Right lobe of liver (tissue), 6 donors: ENCODE results near the gene DTNB. TPM values are rescaled to one million over a fixed set of nuclear protein-coding genes. Genes with fewer than 3 reads are reported as not detected.

Source experiments
- ATAC-seq, 4 donors: fragments of 200-7000 bp; cut with Tn5 transposase; one replicate each; pipeline ENCODE4 v1.9.1; 2020; ENCODE audit warnings: mild to moderate bottlenecking in 4 of 4, moderate library complexity in 4 of 4
- DNase-seq, 3 donors: peaks; one replicate each; pipeline ENCODE4 v3.0.0-alpha.2; 2020
- H3K27ac ChIP-seq, 3 donors: fragments of 200-600 bp; one replicate each; pipeline ENCODE4 v1.8.0; 2022
- H3K27me3 ChIP-seq, 2 donors: fragments of 200-600 bp; one replicate each; pipeline ENCODE4 v1.8.0; 2022
- H3K36me3 ChIP-seq, 4 donors: fragments of 200-600 bp; sonication (generic) in 1 of 4; one replicate each; pipeline versions ENCODE4 v1.5.1 to v1.8.0; 2017 to 2022; ENCODE audit warnings: control low read depth in 1 of 4
- H3K4me1 ChIP-seq, 4 donors: fragments of 200-600 bp; sonication (generic) in 1 of 4; one replicate each; pipeline versions ENCODE4 v1.5.1 to v1.8.0; 2017 to 2022; ENCODE audit warnings: control low read depth in 1 of 4
- H3K4me3 ChIP-seq, 3 donors: fragments of 200-600 bp; one replicate each; pipeline ENCODE4 v1.8.0; 2022
- H3K9me3 ChIP-seq, 4 donors: fragments of 200-600 bp; sonication (generic) in 1 of 4; one replicate each; pipeline versions ENCODE4 v1.5.1 to v1.8.0; 2017 to 2022; ENCODE audit warnings: control low read depth in 1 of 4
- POLR2A ChIP-seq: fragments of 450-650 bp; IDR thresholded peaks from one replicate; pipeline ENCODE4 v1.6.1; 2017; ENCODE audit warnings: antibody characterized with exemption, mild to moderate bottlenecking
- WGBS: methylation state at CpG from one replicate; pipeline ENCODE4 v1.1.6; 2018; ENCODE audit warnings: low coverage, low lambda C conversion rate; ENCODE audit not compliant: insufficient coverage; ENCODE audit errors: missing lambda C conversion rate; 5-methylcytosine and 5-hydroxymethylcytosine counted together
- intact Hi-C, 2 donors: fragments of 100-400 bp; cut with DNase I; formaldehyde crosslinking; loops; one replicate each; pipeline versions ENCODE4 v1.11.2 to v1.14.1; 2022
- total RNA-seq, 6 experiments: library from RNA; depleted of rRNA in 2 of 6; stranded (reverse); fragments of >200 nt in 2 of 6; fragmentation: NEBNext Ultra II Directional in 3 of 6; extraction: Animal tissue kit (Norgen Biotek cat#: 25700) in 3 of 6; gene quantifications; one replicate each; pipeline versions ENCODE4 v1.1.0 to v1.2.4, GENCODE V29; 2016 to 2023
- TF ChIP-seq, protein P1 (sequence below), 4 donors: fragments of 200-600 bp in 3 of 4; fragments of 450-650 bp in 1 of 4; IDR thresholded peaks; one replicate each; pipeline versions ENCODE4 v1.5.1 to v1.8.0; 2016 to 2022; ENCODE audit warnings: antibody characterized with exemption in 4 of 4, mild to moderate bottlenecking in 2 of 4
- donor health status: DM: no; HTN: yes; CAD: no.
- donor health status: DM: no; HTN: no; CAD: no.
- donor health status: DM: no; HTN: no; CAD: no.
- donor health status: DM: no; HTN: yes; CAD: no.
- donor health status: DM: no; HTN: yes; CAD: no.

The DTNB gene
- total RNA-seq, 6 experiments from 2014 or later = 7.0 to 10.3 (median 8.8) TPM

DNA sequence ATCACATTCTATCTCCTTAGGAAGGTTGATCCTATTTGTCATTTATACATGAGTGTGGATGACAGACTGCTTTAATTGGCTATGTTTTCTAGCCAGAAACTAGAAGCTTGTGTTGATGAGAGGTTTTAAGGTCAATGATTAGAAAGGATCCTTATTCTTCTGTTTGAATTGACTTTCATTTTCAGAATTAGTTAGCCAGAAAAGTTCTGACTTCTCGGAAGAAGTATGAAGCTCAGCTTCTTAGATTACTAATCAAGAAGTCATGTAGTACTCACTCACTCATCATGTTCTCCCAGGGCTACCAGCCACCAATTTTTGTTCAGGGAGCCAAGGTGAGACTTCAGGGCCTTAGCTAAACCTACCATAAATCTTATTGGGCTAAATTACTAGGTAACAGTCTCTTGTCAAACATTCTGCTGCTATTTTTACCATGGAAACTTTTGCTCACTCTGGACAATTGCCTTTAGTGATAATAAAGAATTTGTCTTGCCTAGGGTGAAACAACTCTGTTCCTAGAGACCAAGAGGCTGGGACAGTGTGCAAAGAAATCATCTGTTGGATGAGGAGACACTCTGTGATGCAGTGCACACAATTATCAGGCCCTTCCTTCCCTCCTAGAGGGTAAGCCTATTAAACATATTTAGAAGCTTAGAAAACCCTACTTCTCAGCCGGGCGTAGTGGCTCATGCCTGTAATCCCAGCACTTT is 220.0 kb downstream of the DTNB start:
- intact Hi-C loops = no loop called here
- WGBS = 71% methylated on average over 1 of the region's 3 CpGs
- peak in 1 of 4 donors; percentile 5 for ATAC-seq
- H3K9me3 ChIP-seq = no peaks in the 10 kb centered on the region
- DNase-seq = no peak
- H3K36me3 ChIP-seq = no peaks in the 10 kb centered on the region
- H3K27ac ChIP-seq = peak overlapping the region in 1 of 3 donors; percentile 14
- no peak overlapping the region for H3K4me3 ChIP-seq
- no peaks in the 10 kb centered on the region for H3K27me3 ChIP-seq
- peaks cover 0 to 25% (median 0%) of the 10 kb centered on the region in 4 donors for H3K4me1 ChIP-seq
- TF ChIP-seq, protein P1, sequence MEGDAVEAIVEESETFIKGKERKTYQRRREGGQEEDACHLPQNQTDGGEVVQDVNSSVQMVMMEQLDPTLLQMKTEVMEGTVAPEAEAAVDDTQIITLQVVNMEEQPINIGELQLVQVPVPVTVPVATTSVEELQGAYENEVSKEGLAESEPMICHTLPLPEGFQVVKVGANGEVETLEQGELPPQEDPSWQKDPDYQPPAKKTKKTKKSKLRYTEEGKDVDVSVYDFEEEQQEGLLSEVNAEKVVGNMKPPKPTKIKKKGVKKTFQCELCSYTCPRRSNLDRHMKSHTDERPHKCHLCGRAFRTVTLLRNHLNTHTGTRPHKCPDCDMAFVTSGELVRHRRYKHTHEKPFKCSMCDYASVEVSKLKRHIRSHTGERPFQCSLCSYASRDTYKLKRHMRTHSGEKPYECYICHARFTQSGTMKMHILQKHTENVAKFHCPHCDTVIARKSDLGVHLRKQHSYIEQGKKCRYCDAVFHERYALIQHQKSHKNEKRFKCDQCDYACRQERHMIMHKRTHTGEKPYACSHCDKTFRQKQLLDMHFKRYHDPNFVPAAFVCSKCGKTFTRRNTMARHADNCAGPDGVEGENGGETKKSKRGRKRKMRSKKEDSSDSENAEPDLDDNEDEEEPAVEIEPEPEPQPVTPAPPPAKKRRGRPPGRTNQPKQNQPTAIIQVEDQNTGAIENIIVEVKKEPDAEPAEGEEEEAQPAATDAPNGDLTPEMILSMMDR (IDR thresholded peaks at IDR 0.05) = no peak
- no peak for TF ChIP-seq POLR2A

DNA sequence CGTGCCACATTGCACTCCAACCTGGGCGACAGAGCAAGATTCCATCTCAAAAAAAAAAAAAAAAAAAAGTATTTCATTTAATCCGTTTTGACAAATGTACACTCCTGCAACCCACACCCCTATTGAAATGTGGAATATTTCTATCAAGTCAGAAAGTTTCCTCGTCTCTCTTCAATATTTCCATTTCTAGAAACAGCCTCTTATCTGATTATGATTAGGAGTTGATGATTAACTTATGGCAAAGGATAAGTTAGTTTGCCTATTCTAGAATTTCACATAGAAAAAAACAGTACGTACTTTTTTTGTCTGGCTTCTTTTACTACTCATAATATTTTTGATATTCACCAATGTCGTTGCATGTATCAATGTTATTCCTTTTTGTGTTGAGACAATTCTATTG is 224.6 kb downstream of the DTNB start:
- H3K4me1 ChIP-seq = peaks cover 0 to 19% (median 0%) of the 10 kb centered on the region in 4 donors
- no peaks in the 10 kb centered on the region for H3K36me3 ChIP-seq
- 35% methylated on average over 4 of the region's 6 CpGs for WGBS
- H3K27me3 ChIP-seq = no peaks in the 10 kb centered on the region
- H3K27ac ChIP-seq = peak overlapping the region in 2 of 3 donors; percentile 25 to 73
- no peak overlapping the region for H3K4me3 ChIP-seq
- ATAC-seq (peak; percentile 62 to 79 (median 74)), DNase-seq (no peak)
- TF ChIP-seq POLR2A = no peak
- TF ChIP-seq, protein P1 (IDR thresholded peaks at IDR 0.05) = no peak
- intact Hi-C loops = no loop called here
- no peaks in the 10 kb centered on the region for H3K9me3 ChIP-seq

DNA sequence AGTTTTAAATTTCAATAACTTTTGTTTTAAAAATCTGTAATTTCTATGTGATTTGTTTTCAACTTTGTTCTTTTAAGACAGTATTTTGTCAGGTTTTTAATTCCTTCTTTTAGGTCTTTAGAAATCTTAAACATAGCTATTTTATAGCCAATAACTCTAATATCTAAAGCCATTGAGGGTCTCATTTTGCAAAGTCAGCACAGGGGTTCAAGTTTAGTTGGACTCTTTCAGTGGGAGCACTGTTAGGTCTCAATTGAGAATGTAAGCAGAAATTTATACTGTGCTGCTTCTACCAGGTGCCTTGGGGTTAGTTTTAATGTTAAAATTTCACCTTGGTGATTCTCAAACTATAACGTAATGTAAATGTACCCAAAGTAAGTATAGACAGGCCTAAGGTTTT is 226.4 kb downstream of the DTNB start:
- TF ChIP-seq, protein P1 (IDR thresholded peaks at IDR 0.05) = no peak
- TF ChIP-seq POLR2A = no peak
- Histone ChIP-seq H3K27ac (no peak overlapping the region), H3K4me3 (no peak overlapping the region), H3K36me3 (no peaks in the 10 kb centered on the region), H3K27me3 (no peaks in the 10 kb centered on the region), H3K9me3 (no peaks in the 10 kb centered on the region), H3K4me1 (peaks cover 0 to 15% (median 0%) of the 10 kb centered on the region in 4 donors)
- ATAC-seq (no peak), DNase-seq (no peak)
- intact Hi-C loops = no loop called here
- WGBS = 100% methylated on average over 1 of the region's 1 CpG

DNA sequence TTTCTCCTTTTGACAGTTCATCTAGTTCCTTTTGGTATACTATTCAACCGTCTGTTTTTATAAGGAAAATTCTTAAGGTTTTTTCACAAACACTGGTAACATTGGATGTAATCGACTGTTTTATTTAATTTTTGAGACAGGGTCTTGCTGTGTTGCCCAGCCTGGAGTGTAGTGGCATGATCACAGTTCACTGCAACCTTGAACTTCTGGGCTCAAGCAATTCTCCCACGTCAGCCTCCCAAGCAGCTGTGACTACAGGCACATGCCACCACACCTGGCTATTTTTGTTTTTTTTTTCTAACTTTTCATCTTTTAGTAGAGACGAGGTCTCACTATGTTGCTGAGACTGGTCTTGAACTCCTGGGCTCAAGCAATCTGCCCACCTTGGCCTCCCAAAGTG is 227.3 kb downstream of the DTNB start:
- Histone ChIP-seq H3K4me1 (peaks cover 0 to 15% (median 0%) of the 10 kb centered on the region in 4 donors), H3K4me3 (no peak overlapping the region)
- ATAC-seq = no peak

More for the DNA sequence above, 227.3 kb downstream of the DTNB start:
- H3K27ac ChIP-seq = no peak overlapping the region
- intact Hi-C loops = no loop called here
- H3K9me3 ChIP-seq = no peaks in the 10 kb centered on the region
- no peaks in the 10 kb centered on the region for H3K36me3 ChIP-seq
- no peaks in the 10 kb centered on the region for H3K27me3 ChIP-seq
- WGBS = 100% methylated on average over 4 of the region's 4 CpGs
- no peak for DNase-seq
- TF ChIP-seq POLR2A = no peak
- TF ChIP-seq, protein P1 (IDR thresholded peaks at IDR 0.05) = no peak
